SJCRH30 (cell line): ENCODE results near the gene GRIA4. TPM values are rescaled to one million over a fixed set of nuclear protein-coding genes. Genes with fewer than 3 reads are reported as not detected.

Experiments used
- DNase-seq, 2 experiments: peaks; one replicate each; pipeline ENCODE4 v3.0.0-alpha.2; 2015 to 2020
- H3K27ac ChIP-seq: fragments of 250-450 bp; sonication (Bioruptor Pico); 2 replicates; pipeline ENCODE4 v1.5.1; 2020; ENCODE audit warnings: mild to moderate bottlenecking, moderate library complexity
- H3K27me3 ChIP-seq: fragments of 250-450 bp; sonication (Bioruptor Pico); 2 replicates; pipeline ENCODE4 v1.5.1; 2020; ENCODE audit warnings: mild to moderate bottlenecking, moderate library complexity
- H3K36me3 ChIP-seq: fragments of 250-450 bp; sonication (Bioruptor Pico); 2 replicates; pipeline ENCODE4 v1.5.1; 2020; ENCODE audit warnings: mild to moderate bottlenecking, moderate library complexity
- H3K4me1 ChIP-seq: fragments of 250-450 bp; sonication (Bioruptor Pico); 2 replicates; pipeline ENCODE4 v1.5.1; 2020; ENCODE audit warnings: mild to moderate bottlenecking, moderate library complexity
- H3K4me3 ChIP-seq: fragments of 250-450 bp; sonication (Bioruptor Pico); 2 replicates; pipeline ENCODE4 v1.5.1; 2020; ENCODE audit warnings: mild to moderate bottlenecking, moderate library complexity
- H3K9me3 ChIP-seq: fragments of 250-450 bp; sonication (Bioruptor Pico); replicated peaks from 2 replicates; pipeline ENCODE4 v1.5.1; 2020; ENCODE audit warnings: mild to moderate bottlenecking, moderate library complexity
- total RNA-seq: library from RNA; depleted of rRNA; stranded (reverse); fragments of >200 nt; shearing (Covaris generic); gene quantifications from 2 replicates; pipeline ENCODE4 v1.2.3, GENCODE V29; 2014; rRNA removed

GRIA4 gene
- total RNA-seq = not detected in 2 replicates

- no peaks in the 10 kb centered on the region for H3K36me3 ChIP-seq
Observed at GRCh38 chr11:105609832-105610781, at the start of gene GRIA4. Gene GRIA4 (plus strand): TSS chr11:105610073. CDS start chr11:105610998, 925 bp downstream.

GRCh38 chr11:105573091-105573490, 36.8 kb upstream of the GRIA4 start:
- Histone ChIP-seq H3K4me1 (no peaks in the 10 kb centered on the region), H3K27ac (no peak overlapping the region), H3K36me3 (no peaks in the 10 kb centered on the region), H3K4me3 (no peak overlapping the region), H3K27me3 (no peaks in the 10 kb centered on the region), H3K9me3 (no peaks in the 10 kb centered on the region)
- DNase-seq = no peak

More at GRCh38 chr11:105609832-105610781, at the start of gene GRIA4:
- H3K27ac ChIP-seq = no peak within 1 kb of the TSS
- DNase-seq = no peak
- no peak within 1 kb of the TSS for H3K4me3 ChIP-seq
- H3K27me3 ChIP-seq = no peaks in the 10 kb centered on the region
- H3K9me3 ChIP-seq = no peaks in the 10 kb centered on the region
- no peaks in the 10 kb centered on the region for H3K4me1 ChIP-seq

DNA sequence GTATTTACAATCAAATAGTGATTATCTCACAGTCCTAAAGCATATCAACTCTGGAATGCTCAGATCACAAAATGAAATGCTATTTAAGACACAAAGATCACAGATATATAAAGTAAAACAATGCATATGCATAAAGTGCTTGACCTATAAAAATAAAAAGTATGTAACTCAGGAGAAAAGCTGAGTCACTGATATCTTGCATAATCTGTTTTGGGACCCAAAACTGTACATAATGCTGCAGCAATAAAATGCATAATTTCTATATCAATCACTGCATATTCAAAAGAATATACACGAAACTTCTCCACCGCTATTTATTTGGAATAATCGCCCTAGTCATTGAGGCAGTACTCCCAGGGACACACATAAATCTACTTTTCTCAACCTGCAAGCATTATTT, 34.9 kb upstream of the GRIA4 start:
- H3K4me3 ChIP-seq = no peak overlapping the region
- H3K36me3 ChIP-seq = no peaks in the 10 kb centered on the region
- no peaks in the 10 kb centered on the region for H3K9me3 ChIP-seq
- H3K27ac ChIP-seq = no peak overlapping the region
- no peak for DNase-seq
- no peaks in the 10 kb centered on the region for H3K27me3 ChIP-seq
- no peaks in the 10 kb centered on the region for H3K4me1 ChIP-seq

GRCh38 chr11:105577641-105578040, 32.2 kb upstream of the GRIA4 start:
- Histone ChIP-seq H3K27ac (no peak overlapping the region), H3K27me3 (no peaks in the 10 kb centered on the region), H3K36me3 (no peaks in the 10 kb centered on the region), H3K4me1 (no peaks in the 10 kb centered on the region), H3K9me3 (no peaks in the 10 kb centered on the region), H3K4me3 (no peak overlapping the region)
- DNase-seq = no peak

- H3K27ac ChIP-seq = no peak overlapping the region
- H3K4me3 ChIP-seq = no peak overlapping the region
- H3K36me3 ChIP-seq = no peaks in the 10 kb centered on the region
- no peaks in the 10 kb centered on the region for H3K9me3 ChIP-seq
- no peak for DNase-seq
- H3K27me3 ChIP-seq = no peaks in the 10 kb centered on the region
- H3K4me1 ChIP-seq = no peaks in the 10 kb centered on the region
Observed at GRCh38 chr11:105579111-105579510, 30.8 kb upstream of the GRIA4 start.

GRCh38 chr11:105582497-105582896, 27.4 kb upstream of the GRIA4 start:
- DNase-seq = no peak
- Histone ChIP-seq H3K27ac (no peak overlapping the region), H3K4me1 (no peaks in the 10 kb centered on the region), H3K36me3 (no peaks in the 10 kb centered on the region), H3K27me3 (no peaks in the 10 kb centered on the region), H3K9me3 (no peaks in the 10 kb centered on the region), H3K4me3 (no peak overlapping the region)

DNA sequence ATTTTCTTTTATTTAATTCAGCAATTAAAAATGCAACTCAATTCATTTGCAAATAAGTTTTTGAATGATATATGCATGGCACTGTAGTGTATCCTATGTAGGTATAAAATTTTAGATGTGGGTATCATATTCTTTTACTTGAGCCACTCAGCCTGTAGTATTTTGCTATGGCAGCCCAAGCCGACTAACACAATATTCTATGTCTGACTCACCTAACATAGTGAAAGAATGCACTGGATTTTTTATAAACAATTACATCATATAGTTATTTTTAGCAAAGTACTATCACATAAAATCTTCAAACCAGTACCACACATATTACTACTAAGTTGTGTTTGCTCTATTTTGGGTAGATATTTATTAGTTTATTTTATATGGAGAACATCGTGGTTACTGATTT, 21.9 kb upstream of the GRIA4 start:
- no peaks in the 10 kb centered on the region for H3K4me1 ChIP-seq
- H3K27ac ChIP-seq = no peak overlapping the region
- no peaks in the 10 kb centered on the region for H3K9me3 ChIP-seq
- H3K4me3 ChIP-seq = no peak overlapping the region
- no peak for DNase-seq
- H3K36me3 ChIP-seq = no peaks in the 10 kb centered on the region
- no peaks in the 10 kb centered on the region for H3K27me3 ChIP-seq

- no peak for DNase-seq
- no peak overlapping the region for H3K4me3 ChIP-seq
- no peaks in the 10 kb centered on the region for H3K9me3 ChIP-seq
- no peak overlapping the region for H3K27ac ChIP-seq
- no peaks in the 10 kb centered on the region for H3K36me3 ChIP-seq
- no peaks in the 10 kb centered on the region for H3K4me1 ChIP-seq
- no peaks in the 10 kb centered on the region for H3K27me3 ChIP-seq
Observed at GRCh38 chr11:105589346-105589745, 20.5 kb upstream of the GRIA4 start.

- Histone ChIP-seq H3K4me3 (no peak overlapping the region), H3K9me3 (no peaks in the 10 kb centered on the region)
- DNase-seq = no peak
Observed at GRCh38 chr11:105592035-105592434, 17.8 kb upstream of the GRIA4 start.

DNA sequence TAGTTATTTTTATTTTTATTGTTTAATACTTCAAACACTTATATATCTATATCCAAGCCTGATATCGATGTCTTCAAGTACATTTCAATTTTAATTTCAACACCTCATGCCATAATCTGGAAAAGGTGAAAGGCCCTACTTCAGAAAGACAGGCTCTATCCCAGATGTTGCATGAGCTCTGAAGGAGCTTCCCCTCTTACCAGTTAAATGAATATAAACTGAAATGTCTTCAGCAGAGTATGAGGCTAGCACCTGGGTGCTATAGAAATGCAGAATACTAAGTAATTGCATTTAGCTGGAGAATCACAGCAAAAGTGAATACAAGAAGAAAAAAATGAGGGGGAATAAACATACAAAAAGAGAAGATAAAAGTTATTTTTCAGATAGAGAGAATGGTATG, 11.5 kb upstream of the GRIA4 start:
- H3K4me1 ChIP-seq = no peaks in the 10 kb centered on the region
- H3K4me3 ChIP-seq = no peak overlapping the region
- H3K9me3 ChIP-seq = no peaks in the 10 kb centered on the region
- no peak for DNase-seq
- H3K27me3 ChIP-seq = no peaks in the 10 kb centered on the region
- H3K36me3 ChIP-seq = no peaks in the 10 kb centered on the region
- no peak overlapping the region for H3K27ac ChIP-seq

More at GRCh38 chr11:105592035-105592434, 17.8 kb upstream of the GRIA4 start:
- Histone ChIP-seq H3K27me3 (no peaks in the 10 kb centered on the region), H3K4me1 (no peaks in the 10 kb centered on the region), H3K27ac (no peak overlapping the region), H3K36me3 (no peaks in the 10 kb centered on the region)

DNA sequence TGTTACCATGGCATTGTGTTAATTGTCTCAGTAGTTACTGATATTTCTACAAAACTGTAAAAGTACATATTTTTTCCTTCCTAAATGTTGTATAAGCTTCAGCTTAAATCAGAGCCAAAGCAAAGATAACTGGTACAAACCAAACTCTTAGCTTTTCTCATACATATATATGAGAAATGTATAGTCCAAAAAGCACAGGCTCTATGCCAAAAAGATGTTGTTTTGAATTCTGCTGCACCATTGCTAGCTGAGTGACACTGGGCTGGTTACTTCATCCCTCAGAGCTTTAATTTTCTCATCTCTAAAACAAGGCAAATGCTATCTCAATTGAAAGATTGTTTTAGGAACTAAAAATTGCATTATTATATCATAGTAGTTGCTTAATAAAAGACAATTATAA, 6.7 kb upstream of the GRIA4 start:
- Histone ChIP-seq H3K27ac (no peak overlapping the region), H3K4me1 (no peaks in the 10 kb centered on the region), H3K36me3 (no peaks in the 10 kb centered on the region), H3K4me3 (no peak overlapping the region), H3K9me3 (no peaks in the 10 kb centered on the region), H3K27me3 (no peaks in the 10 kb centered on the region)
- DNase-seq = no peak

GRCh38 chr11:105609341-105609781, 512 bp upstream of the GRIA4 start:
- DNase-seq = no peak
- Histone ChIP-seq H3K36me3 (no peaks in the 10 kb centered on the region), H3K27ac (no peak overlapping the region), H3K9me3 (no peaks in the 10 kb centered on the region), H3K27me3 (no peaks in the 10 kb centered on the region), H3K4me1 (no peaks in the 10 kb centered on the region), H3K4me3 (no peak overlapping the region)

DNA sequence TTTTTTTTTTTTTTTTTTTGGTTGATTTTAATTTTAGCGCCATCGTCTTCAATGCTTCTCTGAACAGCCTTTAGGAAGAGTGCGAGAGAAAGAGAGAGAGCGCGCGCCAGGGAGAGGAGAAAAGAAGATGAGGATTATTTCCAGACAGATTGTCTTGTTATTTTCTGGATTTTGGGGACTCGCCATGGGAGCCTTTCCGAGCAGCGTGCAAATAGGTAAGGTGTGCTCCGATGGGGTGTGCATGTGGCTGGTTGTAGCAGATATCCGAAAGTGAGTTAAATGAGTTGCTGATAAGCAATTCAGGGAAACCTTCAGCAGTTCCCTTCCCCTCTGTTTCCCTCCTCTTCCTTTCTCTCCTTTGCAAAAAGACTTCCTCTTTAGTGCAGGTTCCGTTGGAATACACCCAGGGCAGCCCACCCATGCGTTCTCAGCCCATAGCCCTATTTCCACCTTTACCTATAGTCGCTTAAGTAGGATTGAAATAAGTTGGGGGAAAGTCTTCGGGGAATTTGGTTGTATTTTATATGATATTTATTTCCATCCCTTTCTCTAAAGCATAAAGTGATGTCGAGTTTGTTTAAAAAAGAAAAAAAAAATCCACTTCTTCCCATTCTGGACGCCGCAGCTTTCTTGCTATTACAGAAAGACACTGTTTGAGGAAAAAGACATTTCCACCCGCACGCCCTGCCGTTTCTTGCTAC, 1.1 kb downstream of the GRIA4 start:
- Histone ChIP-seq H3K36me3 (no peaks in the 10 kb centered on the region), H3K4me3 (no peak overlapping the region), H3K4me1 (no peaks in the 10 kb centered on the region), H3K27me3 (no peaks in the 10 kb centered on the region), H3K9me3 (no peaks in the 10 kb centered on the region), H3K27ac (no peak overlapping the region)
- no peak for DNase-seq

DNA sequence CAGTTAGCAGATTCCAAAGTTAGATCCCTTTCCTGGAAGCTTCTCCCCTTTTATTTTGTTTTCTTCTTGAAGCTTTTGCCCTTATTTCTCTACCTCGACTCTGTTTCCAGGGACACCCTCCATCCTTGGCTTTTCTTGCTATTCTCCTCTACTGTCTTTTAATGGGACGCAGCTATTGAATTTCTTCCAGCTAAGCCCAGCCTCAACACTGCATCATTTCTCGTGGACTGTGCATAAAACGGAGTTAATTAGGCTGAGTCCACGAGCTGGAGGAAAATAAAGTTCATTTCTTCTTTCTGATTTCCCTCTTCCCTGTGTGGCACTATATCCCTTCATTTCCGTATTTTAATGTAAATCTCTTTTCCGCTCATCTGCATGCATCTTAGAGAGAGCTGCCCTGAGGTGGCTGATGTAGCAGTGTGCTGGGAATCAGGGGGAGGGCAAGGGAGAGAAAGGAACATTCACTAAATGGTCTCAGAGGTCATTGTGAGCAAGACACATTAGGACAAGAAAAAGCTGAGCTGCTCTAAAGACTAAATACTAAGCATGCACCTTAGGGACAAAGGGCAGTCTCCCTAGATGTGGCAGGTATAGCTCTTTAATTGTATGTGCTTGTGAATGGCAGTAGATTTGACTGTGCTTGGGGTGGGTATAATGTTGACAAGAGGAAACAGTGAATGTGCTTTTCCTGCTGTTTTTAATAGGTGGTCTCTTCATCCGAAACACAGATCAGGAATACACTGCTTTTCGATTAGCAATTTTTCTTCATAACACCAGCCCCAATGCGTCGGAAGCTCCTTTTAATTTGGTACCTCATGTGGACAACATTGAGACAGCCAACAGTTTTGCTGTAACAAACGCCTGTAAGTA, 1.9 kb downstream of the GRIA4 start:
- Histone ChIP-seq H3K4me1 (no peaks in the 10 kb centered on the region), H3K27me3 (no peaks in the 10 kb centered on the region), H3K9me3 (no peaks in the 10 kb centered on the region), H3K4me3 (no peak overlapping the region), H3K27ac (no peak overlapping the region), H3K36me3 (no peaks in the 10 kb centered on the region)
- DNase-seq = no peak
